GM19035 (cell line): ENCODE measurements around the gene C12orf75.
"Not testable (repeated sequence)": the region's sequence is repeated elsewhere in the genome, so short reads cannot be mapped to it uniquely, and the experiment has no call there.

Experiments
- ATAC-seq: cut with Tn5 transposase; IDR thresholded peaks from one replicate; pipeline ENCODE4 v1.9.1; 2021; ENCODE audit not compliant: unreplicated experiment

The C12orf75 gene

GRCh38 chr12:105369014-105369413, 38.5 kb downstream of the C12orf75 start:
- no peak for ATAC-seq

- no peak for ATAC-seq
Observed at GRCh38 chr12:105374303-105374702, 43.8 kb downstream of the C12orf75 start.

GRCh38 chr12:105377077-105377476, 46.6 kb downstream of the C12orf75 start:
- no peak for ATAC-seq

DNA sequence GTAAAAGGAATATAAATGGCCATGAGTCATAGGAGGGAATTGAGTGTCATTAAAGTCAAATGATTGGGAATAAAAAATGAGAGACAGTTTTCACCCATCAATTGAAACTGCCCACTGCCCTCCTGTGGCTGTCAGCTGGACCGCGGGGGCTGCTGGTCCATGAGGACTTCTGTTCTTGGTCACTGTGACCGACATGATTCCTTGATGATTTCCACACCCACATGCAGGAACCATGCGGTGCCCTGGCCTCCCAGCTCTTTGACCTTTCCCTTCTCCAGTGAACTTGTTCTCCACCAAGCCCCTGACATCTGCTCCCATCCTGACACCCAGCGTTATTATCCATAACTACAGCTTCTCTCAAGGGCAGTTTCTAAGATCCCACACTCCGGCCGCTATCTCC, 48.4 kb downstream of the C12orf75 start:
- no peak for ATAC-seq

GRCh38 chr12:105382771-105383622, 52.5 kb downstream of the C12orf75 start:
- no peak for ATAC-seq

- ATAC-seq = no peak
Observed at GRCh38 chr12:105384220-105384619, 53.7 kb downstream of the C12orf75 start.

GRCh38 chr12:105384916-105385535, 54.5 kb downstream of the C12orf75 start:
- no peak for ATAC-seq

DNA sequence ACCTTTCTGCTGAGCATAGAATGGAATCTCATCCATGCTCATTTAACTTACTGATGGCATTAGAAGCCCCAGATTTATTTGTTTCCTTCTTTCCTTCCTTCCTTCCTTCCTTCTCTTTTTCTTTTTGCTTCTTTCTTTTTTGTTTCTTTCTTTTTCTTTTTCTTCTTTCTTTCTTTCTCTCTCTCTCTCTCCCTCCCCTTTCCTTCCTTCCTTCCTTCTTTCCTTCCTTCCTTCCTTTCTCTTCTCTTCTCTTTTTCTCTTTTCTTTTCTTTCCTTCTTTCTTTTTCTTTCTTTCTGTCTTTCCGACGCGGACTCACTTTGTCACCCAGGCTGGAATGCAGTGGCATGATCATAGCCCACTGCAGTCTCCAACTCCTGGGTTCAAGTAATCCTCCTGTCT, 55.9 kb downstream of the C12orf75 start:
- no peak for ATAC-seq

DNA sequence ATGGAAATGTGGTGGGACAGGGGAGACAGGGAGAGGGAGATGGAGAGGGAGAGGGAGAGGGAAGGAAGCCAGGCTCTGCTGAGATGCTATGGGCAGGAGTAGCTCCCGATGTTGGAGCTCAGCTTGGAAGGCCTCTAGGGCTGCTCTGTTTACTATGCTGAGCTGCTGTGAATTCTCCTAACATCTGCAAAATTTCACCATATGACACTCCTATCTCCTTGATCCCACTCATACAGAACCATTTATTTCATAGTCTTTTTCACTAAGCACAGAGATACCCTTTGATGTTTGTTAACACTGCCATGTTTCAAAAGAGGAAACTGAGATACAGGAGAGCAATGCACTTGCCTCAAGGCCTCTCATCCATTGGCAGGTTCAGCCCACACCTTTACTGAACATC, 60.7 kb downstream of the C12orf75 start:
- ATAC-seq = no peak

GRCh38 chr12:105393587-105393986, 63.1 kb downstream of the C12orf75 start:
- ATAC-seq = no peak

DNA sequence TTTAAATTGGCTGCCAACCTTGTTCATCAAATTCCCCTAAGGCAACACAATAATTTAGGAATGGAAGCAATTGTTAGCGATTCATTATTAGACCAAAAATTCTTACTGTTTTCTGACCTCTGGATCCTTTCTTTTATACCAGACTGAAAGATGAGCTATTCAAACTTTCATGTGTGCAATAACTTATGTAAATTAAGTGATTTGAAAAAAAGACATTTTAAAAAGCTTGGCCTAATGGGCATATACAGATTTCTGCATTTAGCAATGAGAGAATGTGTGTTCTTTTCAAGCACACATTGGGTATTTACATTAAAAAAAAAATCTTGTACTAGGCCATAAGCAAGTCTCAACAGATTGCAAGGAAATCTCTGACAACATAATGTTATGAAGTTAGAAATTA, 65.5 kb downstream of the C12orf75 start:
- ATAC-seq = no peak

- no peak for ATAC-seq
Observed at GRCh38 chr12:105396983-105397382, 66.5 kb downstream of the C12orf75 start.

DNA sequence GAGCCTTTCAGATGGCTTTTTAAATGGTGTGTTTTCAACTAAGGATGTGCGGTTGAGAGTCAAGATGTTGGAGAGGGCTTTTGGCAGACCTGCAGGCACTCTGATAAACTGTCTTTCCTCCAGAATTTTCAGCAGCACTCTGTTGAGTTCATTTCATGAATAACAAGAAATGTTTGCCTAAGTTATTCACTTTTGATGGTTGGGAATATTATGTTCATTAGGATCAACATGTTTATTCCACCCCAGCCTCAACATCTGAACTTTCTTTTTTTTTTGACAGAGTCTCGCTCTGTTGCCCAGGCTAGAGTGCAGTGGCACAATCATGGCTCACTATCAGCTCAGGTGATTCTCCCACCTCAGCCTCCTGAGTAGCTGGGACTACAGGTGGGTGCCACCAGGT, 68.4 kb downstream of the C12orf75 start:
- ATAC-seq = no peak

- no peak for ATAC-seq
Observed at GRCh38 chr12:105399428-105400081, 69.1 kb downstream of the C12orf75 start.

- ATAC-seq = no peak
Observed at GRCh38 chr12:105400227-105400626, 69.7 kb downstream of the C12orf75 start.

DNA sequence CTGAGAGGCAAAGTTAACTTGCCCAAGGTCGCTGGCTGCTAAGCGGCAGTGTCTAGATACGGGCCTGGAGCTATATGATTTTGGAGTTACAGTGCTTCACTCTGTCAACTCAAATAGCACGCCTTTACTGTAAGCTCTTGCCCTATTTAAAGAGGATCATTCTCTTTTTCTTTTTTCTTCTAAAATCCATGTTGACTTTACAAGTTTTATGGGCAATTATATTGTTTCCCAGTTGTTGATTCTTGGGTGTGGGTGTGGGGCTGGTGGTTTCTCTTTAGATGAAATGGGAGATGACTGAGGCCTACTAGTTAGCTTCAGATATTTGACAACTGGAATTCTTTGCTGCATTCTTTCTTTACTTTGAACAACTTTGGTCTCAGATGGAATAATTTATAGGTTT, 70.7 kb downstream of the C12orf75 start:
- no peak for ATAC-seq

- ATAC-seq = no peak
Observed at GRCh38 chr12:105402366-105402765, 71.9 kb downstream of the C12orf75 start.

GRCh38 chr12:105403095-105403494, 72.6 kb downstream of the C12orf75 start:
- no peak for ATAC-seq

DNA sequence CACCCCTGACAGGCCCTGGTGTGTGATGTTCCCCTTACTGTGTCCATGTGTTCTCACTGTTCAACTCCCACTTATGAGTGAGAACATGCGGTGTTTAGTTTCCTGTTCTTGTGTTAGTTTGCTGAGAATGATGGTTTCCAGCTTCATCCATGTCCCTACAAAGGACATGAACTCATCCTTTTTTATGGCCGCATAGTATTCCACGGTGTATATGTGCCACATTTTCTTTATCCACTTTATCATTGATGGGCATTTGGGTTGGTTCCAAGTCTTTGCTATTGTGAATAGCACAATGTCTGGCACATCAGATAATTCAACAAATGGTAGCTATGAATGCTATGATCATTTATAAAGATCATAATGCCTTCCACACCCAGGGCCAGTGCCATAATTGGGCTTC, 73.6 kb downstream of the C12orf75 start:
- ATAC-seq = not testable (repeated sequence)

DNA sequence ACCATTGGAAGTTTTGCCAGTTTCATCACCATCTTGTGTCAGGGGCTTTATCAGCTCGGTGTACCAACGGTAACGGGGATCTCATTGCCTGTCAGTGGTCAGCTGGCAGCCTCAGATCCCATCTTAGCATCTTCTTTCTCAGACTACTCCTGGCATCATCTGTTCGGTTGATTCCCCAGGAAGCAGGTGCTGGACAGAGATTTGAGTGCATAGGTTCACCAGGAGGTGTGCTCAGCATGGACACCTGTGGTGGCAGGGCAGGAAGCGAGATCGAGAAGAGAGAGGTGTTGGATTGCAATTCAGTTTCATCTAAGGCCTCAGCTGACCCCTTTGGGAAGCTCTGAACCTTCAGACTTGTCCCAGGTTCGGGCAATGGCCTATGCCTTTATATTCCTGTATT, 76.0 kb downstream of the C12orf75 start:
- ATAC-seq = no peak

GRCh38 chr12:105409279-105409678, 78.8 kb downstream of the C12orf75 start:
- no peak for ATAC-seq
